Prostate gland (tissue), 2 donors: ENCODE measurements around the gene PRDX5. TPM values are rescaled to one million over a fixed set of nuclear protein-coding genes. Genes with fewer than 3 reads are reported as not detected.
A peak's percentile ranks its signal among the peaks of the same experiment; 100 is the strongest.
"Not testable (repeated sequence)": the region's sequence is repeated elsewhere in the genome, so short reads cannot be mapped to it uniquely, and the experiment has no call there.

Source experiments
- DNase-seq: peaks from one replicate; pipeline ENCODE4 v3.0.0-alpha.2; 2019; ENCODE audit warnings: low spot score
- H3K27ac ChIP-seq, 2 donors: fragments of 200-600 bp; sonication (generic); 2 replicates each; pipeline ENCODE4 v1.5.1; 2017 to 2019
- H3K27me3 ChIP-seq: fragments of 200-600 bp; sonication (generic); replicated peaks from 2 replicates; pipeline ENCODE4 v1.5.1; 2019; ENCODE audit not compliant: insufficient read depth
- H3K36me3 ChIP-seq, 2 donors: fragments of 200-600 bp; sonication (generic); 1 replicate in 1 of 2; 2 replicates in 1 of 2; pipeline versions ENCODE4 v1.5.1 to v1.8.1; 2017 to 2019
- H3K4me1 ChIP-seq: fragments of 200-600 bp; sonication (generic); replicated peaks from 2 replicates; pipeline ENCODE4 v1.5.1; 2019
- H3K4me3 ChIP-seq, 2 donors: fragments of 200-600 bp; sonication (generic); 2 replicates each; pipeline ENCODE4 v1.5.1; 2017 to 2019
- H3K9me3 ChIP-seq: fragments of 200-600 bp; sonication (generic); 2 replicates; pipeline ENCODE4 v1.5.1; 2017
- POLR2A ChIP-seq: fragments of 450-650 bp; IDR thresholded peaks from one replicate; pipeline ENCODE4 v1.6.1; 2016; ENCODE audit warnings: antibody characterized with exemption, mild to moderate bottlenecking
- POLR2AphosphoS5 ChIP-seq: sonication (generic); formaldehyde crosslinking; IDR thresholded peaks from one replicate; pipeline ENCODE4 v1.6.1; 2017; ENCODE audit warnings: antibody characterized with exemption
- WGBS: methylation state at CpG from one replicate; pipeline ENCODE4 v1.1.5; 2018; 5-methylcytosine and 5-hydroxymethylcytosine counted together
- intact Hi-C: fragments of 100-400 bp; cut with DNase I; formaldehyde crosslinking; loops from one replicate; pipeline ENCODE4 v1.14.2; 2022
- total RNA-seq, 2 donors: library from RNA; depleted of rRNA; stranded (reverse); fragments of >200 nt; gene quantifications; one replicate each; pipeline ENCODE4 v1.1.0, GENCODE V29; 2016
- TF ChIP-seq, protein P1 (sequence below), 4 experiments: fragments of 200-600 bp in 2 of 4; fragments of 450-650 bp in 2 of 4; sonication (generic) in 2 of 4; IDR thresholded peaks; 1 replicate in 3 of 4; 2 replicates in 1 of 4; pipeline ENCODE4 v1.5.1; 2016 to 2019; ENCODE audit warnings: antibody characterized with exemption in 4 of 4, mild to moderate bottlenecking in 2 of 4, moderate library complexity in 2 of 4

PRDX5 gene
- total RNA-seq, 2 donors from 2014 or later: 224 to 303 TPM

DNA sequence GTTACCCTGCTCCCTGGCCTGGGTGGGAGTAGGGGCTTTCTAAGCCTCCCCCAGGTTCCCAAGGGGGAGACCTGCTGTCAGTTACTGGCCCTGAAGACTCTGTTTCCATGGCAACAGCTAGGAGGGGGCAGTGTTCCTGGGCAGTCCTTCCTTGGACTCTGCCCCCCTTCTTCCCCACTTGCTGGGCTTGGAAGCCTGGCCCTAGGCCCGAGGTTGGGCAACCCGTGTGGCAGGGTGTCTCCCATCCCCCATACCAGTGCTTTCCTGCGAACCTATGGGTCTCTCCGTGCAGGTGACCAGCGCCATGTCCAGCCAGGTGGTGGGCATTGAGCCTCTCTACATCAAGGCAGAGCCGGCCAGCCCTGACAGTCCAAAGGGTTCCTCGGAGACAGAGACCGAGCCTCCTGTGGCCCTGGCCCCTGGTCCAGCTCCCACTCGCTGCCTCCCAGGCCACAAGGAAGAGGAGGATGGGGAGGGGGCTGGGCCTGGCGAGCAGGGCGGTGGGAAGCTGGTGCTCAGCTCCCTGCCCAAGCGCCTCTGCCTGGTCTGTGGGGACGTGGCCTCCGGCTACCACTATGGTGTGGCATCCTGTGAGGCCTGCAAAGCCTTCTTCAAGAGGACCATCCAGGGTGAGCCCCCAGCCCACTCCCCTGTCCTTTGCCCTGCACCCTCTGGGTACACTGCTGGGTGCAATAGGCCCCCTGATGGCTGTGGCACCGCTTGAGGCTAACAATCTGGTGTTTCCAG, 10.9 kb upstream of the PRDX5 start:
- no peak for TF ChIP-seq POLR2AphosphoS5
- TF ChIP-seq POLR2A: no peak
- TF ChIP-seq, protein P1, sequence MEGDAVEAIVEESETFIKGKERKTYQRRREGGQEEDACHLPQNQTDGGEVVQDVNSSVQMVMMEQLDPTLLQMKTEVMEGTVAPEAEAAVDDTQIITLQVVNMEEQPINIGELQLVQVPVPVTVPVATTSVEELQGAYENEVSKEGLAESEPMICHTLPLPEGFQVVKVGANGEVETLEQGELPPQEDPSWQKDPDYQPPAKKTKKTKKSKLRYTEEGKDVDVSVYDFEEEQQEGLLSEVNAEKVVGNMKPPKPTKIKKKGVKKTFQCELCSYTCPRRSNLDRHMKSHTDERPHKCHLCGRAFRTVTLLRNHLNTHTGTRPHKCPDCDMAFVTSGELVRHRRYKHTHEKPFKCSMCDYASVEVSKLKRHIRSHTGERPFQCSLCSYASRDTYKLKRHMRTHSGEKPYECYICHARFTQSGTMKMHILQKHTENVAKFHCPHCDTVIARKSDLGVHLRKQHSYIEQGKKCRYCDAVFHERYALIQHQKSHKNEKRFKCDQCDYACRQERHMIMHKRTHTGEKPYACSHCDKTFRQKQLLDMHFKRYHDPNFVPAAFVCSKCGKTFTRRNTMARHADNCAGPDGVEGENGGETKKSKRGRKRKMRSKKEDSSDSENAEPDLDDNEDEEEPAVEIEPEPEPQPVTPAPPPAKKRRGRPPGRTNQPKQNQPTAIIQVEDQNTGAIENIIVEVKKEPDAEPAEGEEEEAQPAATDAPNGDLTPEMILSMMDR (IDR thresholded peaks at IDR 0.05): no peak
- no peaks in the 10 kb centered on the region for H3K36me3 ChIP-seq
- intact Hi-C loops: no loop called here
- H3K4me3 ChIP-seq: peak overlapping the region; percentile 53 to 69
- H3K9me3 ChIP-seq: no peaks in the 10 kb centered on the region
- peak overlapping the region; percentile 75 to 78 for H3K27ac ChIP-seq
- no peaks in the 10 kb centered on the region for H3K27me3 ChIP-seq
- DNase-seq: no peak
- WGBS: 73% methylated on average over 15 of the region's 15 CpGs
- peaks cover 2% of the 10 kb centered on the region for H3K4me1 ChIP-seq

DNA sequence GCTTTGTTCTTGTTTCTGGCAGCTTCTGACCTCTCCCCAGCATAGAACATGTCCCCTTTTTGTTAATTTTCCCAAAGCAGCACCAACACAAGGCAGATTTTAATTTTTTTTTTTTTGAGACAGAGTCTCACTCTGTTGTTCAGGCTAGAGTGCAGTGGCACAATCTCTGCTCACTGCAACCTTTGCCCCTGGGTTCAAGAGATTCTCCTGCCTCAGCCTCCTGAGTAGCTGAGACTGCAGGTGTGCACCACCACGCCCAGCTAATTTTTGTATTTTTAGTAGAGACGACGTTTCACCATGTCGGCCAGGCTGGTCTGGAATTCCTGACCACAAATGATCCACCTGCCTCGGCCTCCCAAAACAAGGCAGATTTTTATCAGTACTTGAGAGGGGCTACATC, 10.1 kb upstream of the PRDX5 start:
- H3K4me1 ChIP-seq, H3K27ac ChIP-seq, H3K4me3 ChIP-seq, H3K27me3 ChIP-seq, H3K9me3 ChIP-seq, DNase-seq, H3K36me3 ChIP-seq, intact Hi-C loops: not testable (repeated sequence)
- 80% methylated on average over 5 of the region's 5 CpGs for WGBS

DNA sequence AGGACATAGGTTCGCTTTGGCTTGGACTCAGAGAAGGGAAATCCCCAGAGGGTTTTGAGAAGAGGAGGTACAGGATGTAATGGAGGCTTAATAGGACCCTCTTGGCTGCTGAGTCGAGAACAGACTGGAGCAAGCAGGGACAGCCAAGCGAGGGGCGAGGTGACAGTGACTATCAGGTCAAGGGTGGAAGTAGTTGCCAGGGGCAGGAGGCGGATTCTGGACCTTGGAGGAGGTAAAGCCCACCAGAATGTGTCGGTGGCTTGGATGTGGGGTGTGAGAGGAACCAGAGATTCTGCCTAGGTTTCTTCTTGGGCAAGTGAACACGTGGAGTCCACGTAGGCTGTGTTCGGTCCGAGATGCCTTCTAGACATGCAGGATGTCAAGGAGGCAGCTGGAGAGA, 5.0 kb upstream of the PRDX5 start:
- intact Hi-C loops: no loop called here
- 85% methylated on average over 10 of the region's 10 CpGs for WGBS
- no peaks in the 10 kb centered on the region for H3K27me3 ChIP-seq

DNA sequence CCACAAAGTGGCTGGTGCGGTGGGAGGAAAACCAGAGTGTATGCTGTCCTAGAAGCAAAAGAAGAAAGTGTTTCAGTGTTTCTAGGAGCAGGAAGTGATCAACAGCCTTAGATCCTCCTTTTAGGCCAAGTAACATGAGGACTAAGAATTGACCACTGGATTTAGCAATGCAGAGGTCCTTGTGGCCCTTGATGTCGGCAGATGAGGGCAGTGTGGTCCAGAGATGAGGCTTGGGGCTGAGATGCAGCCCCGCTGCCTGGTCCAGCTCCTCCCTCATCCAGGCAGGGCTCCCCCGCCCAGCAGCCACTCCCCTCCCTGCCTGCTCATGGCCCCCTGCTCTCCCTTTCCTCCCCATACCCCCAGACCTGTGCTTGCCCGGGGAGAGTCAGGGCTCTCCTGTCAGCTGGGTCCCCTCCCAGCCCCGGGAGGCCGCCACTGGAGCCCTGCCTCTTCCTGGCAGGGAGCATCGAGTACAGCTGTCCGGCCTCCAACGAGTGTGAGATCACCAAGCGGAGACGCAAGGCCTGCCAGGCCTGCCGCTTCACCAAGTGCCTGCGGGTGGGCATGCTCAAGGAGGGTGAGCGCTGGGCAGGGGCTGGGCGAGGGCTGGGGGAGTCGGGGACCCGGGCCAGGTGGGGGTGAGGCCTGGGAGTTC, 4.3 kb upstream of the PRDX5 start:
- no peaks in the 10 kb centered on the region for H3K27me3 ChIP-seq
- no peak overlapping the region for H3K4me3 ChIP-seq
- no peaks in the 10 kb centered on the region for H3K4me1 ChIP-seq
- DNase-seq: no peak
- 61% methylated on average over 18 of the region's 18 CpGs for WGBS
- intact Hi-C loops: no loop called here
- TF ChIP-seq POLR2A: no peak
- no peak for TF ChIP-seq POLR2AphosphoS5
- TF ChIP-seq, protein P1 (IDR thresholded peaks at IDR 0.05): no peak
- no peaks in the 10 kb centered on the region for H3K9me3 ChIP-seq
- H3K27ac ChIP-seq: peak overlapping the region; percentile 17 to 27
- no peaks in the 10 kb centered on the region for H3K36me3 ChIP-seq

More for the DNA sequence above, 5.0 kb upstream of the PRDX5 start:
- TF ChIP-seq POLR2A: no peak
- TF ChIP-seq, protein P1 (IDR thresholded peaks at IDR 0.05): no peak
- TF ChIP-seq POLR2AphosphoS5: no peak
- H3K9me3 ChIP-seq: no peaks in the 10 kb centered on the region
- no peak overlapping the region for H3K4me3 ChIP-seq
- no peaks in the 10 kb centered on the region for H3K36me3 ChIP-seq
- no peaks in the 10 kb centered on the region for H3K4me1 ChIP-seq
- no peak for DNase-seq
- no peak overlapping the region for H3K27ac ChIP-seq

DNA sequence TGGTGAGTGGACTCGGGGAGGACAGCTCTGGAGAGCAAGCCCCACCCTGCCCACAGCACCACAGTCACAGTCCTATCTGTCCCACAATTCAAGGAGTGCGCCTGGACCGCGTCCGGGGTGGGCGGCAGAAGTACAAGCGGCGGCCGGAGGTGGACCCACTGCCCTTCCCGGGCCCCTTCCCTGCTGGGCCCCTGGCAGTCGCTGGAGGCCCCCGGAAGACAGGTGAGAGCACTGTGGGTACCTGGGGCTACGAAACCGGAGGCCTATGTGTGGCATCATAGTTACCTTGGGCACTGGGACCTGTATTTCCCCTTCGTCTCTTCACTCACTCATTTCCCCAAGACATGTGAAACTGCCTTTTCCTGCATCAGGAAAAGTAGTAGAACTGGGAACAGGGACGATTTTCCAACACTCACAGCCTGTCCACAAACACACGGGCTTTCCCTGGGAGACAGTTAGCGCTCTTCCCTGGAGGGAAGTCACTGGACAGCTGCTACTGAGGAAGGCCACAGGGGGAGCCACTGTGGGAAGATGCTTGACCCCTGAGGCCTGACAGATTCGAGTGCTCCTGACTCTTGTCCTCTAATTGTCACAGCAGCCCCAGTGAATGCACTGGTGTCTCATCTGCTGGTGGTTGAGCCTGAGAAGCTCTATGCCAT, 3.6 kb upstream of the PRDX5 start:
- H3K4me3 ChIP-seq: no peak overlapping the region

More for the DNA sequence above, 3.6 kb upstream of the PRDX5 start:
- Histone ChIP-seq H3K9me3 (no peaks in the 10 kb centered on the region), H3K36me3 (no peaks in the 10 kb centered on the region), H3K27me3 (no peaks in the 10 kb centered on the region), H3K4me1 (no peaks in the 10 kb centered on the region), H3K27ac (peak overlapping the region; percentile 17 to 27)
- intact Hi-C loops: no loop called here
- no peak for DNase-seq
- WGBS: 79% methylated on average over 19 of the region's 19 CpGs
- TF ChIP-seq POLR2A (no peak), POLR2AphosphoS5 (no peak)
- TF ChIP-seq, protein P1 (IDR thresholded peaks at IDR 0.05): no peak
